ENCODE results near the gene NUCB2. TPM values are rescaled to one million over a fixed set of nuclear protein-coding genes. Genes with fewer than 3 reads are reported as not detected.

Gene NUCB2
- polyA plus RNA-seq, 1 of the 3 experiments (the other 2 are of a cell fraction), result 25.0 TPM

GRCh38 chr11:17371614-17372013, 95.1 kb downstream of the NUCB2 start (continued):
- TF ChIP-seq EP300 (IDR thresholded peaks at IDR 0.05; ENCODE audit: borderline replicate concordance in 1 of 2, low read depth in 1 of 2, low read length in 1 of 2) (no peak), ZBTB33 (IDR thresholded peaks at IDR 0.05; ENCODE audit: borderline replicate concordance, low read depth) (no peak), IRF3 (IDR thresholded peaks at IDR 0.05; ENCODE audit: low read depth, low read length) (no peak)

GRCh38 chr11:17375547-17375946, 99.0 kb downstream of the NUCB2 start:
- Histone ChIP-seq H3F3A (replicated peaks; ENCODE audit: insufficient read depth) (no peaks in the 10 kb centered on the region), H3K27ac (ENCODE audit: low read depth in 2 of 2, low read length in 1 of 2) (no peak overlapping the region), H3K9me2 (no peaks in the 10 kb centered on the region), H3K79me2 (ENCODE audit: insufficient read depth) (no peaks in the 10 kb centered on the region), H3K4me3 (ENCODE audit: low read depth in 2 of 2, low read length in 1 of 2) (no peak overlapping the region), H3K9ac (no peak overlapping the region), H3K9me3 (peaks cover 5% of the 10 kb centered on the region; the same call in 1 of the 2 replicates), H2AFZ (ENCODE audit: low read depth) (no peak overlapping the region), H3K36me3 (replicated peaks in 1 of 2; ENCODE audit: control insufficient read depth in 1 of 2, insufficient read depth in 2 of 2, low read length in 1 of 2) (peaks cover 6 to 9% of the 10 kb centered on the region in 2 experiments), H3K4me1 (ENCODE audit: control insufficient read depth in 1 of 2, insufficient read depth in 2 of 2, low read depth in 1 of 2, low read length in 1 of 2) (no peaks in the 10 kb centered on the region), H3K4me2 (no peak overlapping the region), H4K20me1 (ENCODE audit: insufficient read depth) (no peaks in the 10 kb centered on the region), H3K27me3 (ENCODE audit: insufficient read depth) (no peaks in the 10 kb centered on the region)
- no peak for DNase-seq
- ChIA-PET POLR2A (no interaction called here), CTCF (interaction anchor here (1.5 to 2.2 kb wide), 3 partner anchors 8 to 152 kb away, joined by 3 to 12 read pairs (median 6); no protein-coding TSS in a partner anchor)
- 90% methylated on average over 5 of the region's 5 CpGs for WGBS (ENCODE audit: low lambda C conversion rate)
- TF ChIP-seq ZBTB33 (IDR thresholded peaks at IDR 0.05; ENCODE audit: borderline replicate concordance, low read depth), result no peak
- no peak for TF ChIP-seq MAX (IDR thresholded peaks at IDR 0.05; ENCODE audit: low read depth)
- no peak for TF ChIP-seq TAF1 (IDR thresholded peaks at IDR 0.05; ENCODE audit: borderline replicate concordance, low read depth, low read length)
- no peak for TF ChIP-seq NRF1 (IDR thresholded peaks at IDR 0.05; ENCODE audit: low read depth, low read length)
- TF ChIP-seq JUND (IDR thresholded peaks at IDR 0.05), result no peak
- no peak for TF ChIP-seq TEAD4 (IDR thresholded peaks at IDR 0.05; ENCODE audit: borderline replicate concordance, insufficient read depth)
- TF ChIP-seq EP300 (IDR thresholded peaks at IDR 0.05; ENCODE audit: borderline replicate concordance in 1 of 2, low read depth in 1 of 2, low read length in 1 of 2), result no peak
- TF ChIP-seq YY1 (IDR thresholded peaks at IDR 0.05; ENCODE audit: low read depth), result no peak
- TF ChIP-seq SMC3 (IDR thresholded peaks at IDR 0.05; ENCODE audit: low read depth, low read length), result no peak
- no peak for TF ChIP-seq CTCF (IDR thresholded peaks at IDR 0.05)
- TF ChIP-seq RCOR1 (IDR thresholded peaks at IDR 0.05; ENCODE audit: low read length), result no peak

All from SK-N-SH (cell line).